ENCODE results near the gene DZIP1L.

DZIP1L gene

GRCh38 chr3:138030734-138031280 lies 84.6 kb downstream of the DZIP1L start:
- no peak for DNase-seq

GRCh38 chr3:138027821-138028220 lies 87.6 kb downstream of the DZIP1L start:
- DNase-seq, result no peak

GRCh38 chr3:138025553-138025952 lies 89.9 kb downstream of the DZIP1L start:
- no peak for DNase-seq

- DNase-seq, result no peak
Measured at GRCh38 chr3:138023754-138024153, 91.7 kb downstream of the DZIP1L start.

- no peak for DNase-seq
Measured at GRCh38 chr3:138019281-138020069, 95.9 kb downstream of the DZIP1L start.

- no peak for DNase-seq
Measured at GRCh38 chr3:138016065-138016464, 99.3 kb downstream of the DZIP1L start.

- no peak for DNase-seq
Measured at GRCh38 chr3:138012526-138012925, 102.9 kb downstream of the DZIP1L start.

Measured in islet precursor cell (in vitro differentiated cells).